ENCODE measurements around the gene ZDHHC14.

Gene ZDHHC14

GRCh38 chr6:157533048-157533871 is 152.3 kb downstream of the ZDHHC14 start:
- H3K4me2 ChIP-seq (ENCODE audit: low read depth, low read length, poor library complexity, severe bottlenecking): no peak overlapping the region
- no peak overlapping the region for H3K9ac ChIP-seq (ENCODE audit: low read length)

DNA sequence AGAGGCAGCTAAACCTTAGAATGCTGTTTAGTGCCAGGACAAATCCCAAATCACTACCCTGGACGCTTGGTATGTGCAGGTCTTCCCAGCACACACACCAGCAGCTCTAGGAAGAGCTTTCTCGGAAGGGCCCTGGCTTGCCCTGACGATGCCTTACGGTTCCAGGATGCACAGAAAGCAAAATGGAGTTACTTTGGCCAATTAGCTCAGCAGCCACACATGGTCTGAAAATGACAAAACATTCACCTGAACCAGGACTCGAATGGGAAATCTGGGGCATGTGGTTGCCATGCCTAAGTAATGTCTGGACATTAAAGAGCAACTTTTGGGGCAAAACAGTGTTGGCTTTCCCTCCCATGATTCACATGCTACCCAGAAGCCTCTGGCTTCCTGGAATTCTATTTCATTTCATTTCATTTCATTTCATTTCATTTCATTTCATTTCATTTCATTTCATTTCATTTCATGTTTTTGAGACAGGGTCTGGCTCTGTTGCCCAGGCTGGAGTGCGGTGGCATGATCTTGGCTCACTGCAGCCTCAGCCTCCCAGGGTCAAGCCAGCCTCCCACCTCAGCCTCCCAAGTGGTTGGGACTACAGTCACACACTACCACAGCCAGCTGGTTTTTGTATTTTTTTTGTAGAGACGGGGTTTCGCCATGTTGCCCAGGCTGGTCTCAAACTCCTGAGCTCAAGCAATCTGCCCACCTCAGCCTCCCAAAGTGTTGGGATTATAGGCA is 153.3 kb downstream of the ZDHHC14 start:
- Histone ChIP-seq H3K9me3 (ENCODE audit: insufficient read depth, low read length) (no peaks in the 10 kb centered on the region), H3K9ac (ENCODE audit: low read length) (no peak overlapping the region), H3K4me2 (ENCODE audit: low read depth, low read length, poor library complexity, severe bottlenecking) (no peak overlapping the region), H3K27ac (ENCODE audit: low read depth, low read length) (no peak overlapping the region), H3K4me3 (ENCODE audit: insufficient read depth, low read length, poor library complexity, severe bottlenecking) (no peak overlapping the region), H4K20me1 (ENCODE audit: low read depth, low read length) (no peaks in the 10 kb centered on the region), H3K27me3 (ENCODE audit: low read length) (no peaks in the 10 kb centered on the region), H3F3A (ENCODE audit: insufficient read depth) (no peaks in the 10 kb centered on the region), H3K79me2 (ENCODE audit: insufficient read depth, low read length) (no peaks in the 10 kb centered on the region), H3K36me3 (ENCODE audit: low read length) (no peaks in the 10 kb centered on the region), H3K9me2 (replicated peaks; ENCODE audit: insufficient read depth, low read length) (no peaks in the 10 kb centered on the region), H2AFZ (ENCODE audit: low read depth, low read length, severe bottlenecking) (no peak overlapping the region)
- TF ChIP-seq, protein P1, sequence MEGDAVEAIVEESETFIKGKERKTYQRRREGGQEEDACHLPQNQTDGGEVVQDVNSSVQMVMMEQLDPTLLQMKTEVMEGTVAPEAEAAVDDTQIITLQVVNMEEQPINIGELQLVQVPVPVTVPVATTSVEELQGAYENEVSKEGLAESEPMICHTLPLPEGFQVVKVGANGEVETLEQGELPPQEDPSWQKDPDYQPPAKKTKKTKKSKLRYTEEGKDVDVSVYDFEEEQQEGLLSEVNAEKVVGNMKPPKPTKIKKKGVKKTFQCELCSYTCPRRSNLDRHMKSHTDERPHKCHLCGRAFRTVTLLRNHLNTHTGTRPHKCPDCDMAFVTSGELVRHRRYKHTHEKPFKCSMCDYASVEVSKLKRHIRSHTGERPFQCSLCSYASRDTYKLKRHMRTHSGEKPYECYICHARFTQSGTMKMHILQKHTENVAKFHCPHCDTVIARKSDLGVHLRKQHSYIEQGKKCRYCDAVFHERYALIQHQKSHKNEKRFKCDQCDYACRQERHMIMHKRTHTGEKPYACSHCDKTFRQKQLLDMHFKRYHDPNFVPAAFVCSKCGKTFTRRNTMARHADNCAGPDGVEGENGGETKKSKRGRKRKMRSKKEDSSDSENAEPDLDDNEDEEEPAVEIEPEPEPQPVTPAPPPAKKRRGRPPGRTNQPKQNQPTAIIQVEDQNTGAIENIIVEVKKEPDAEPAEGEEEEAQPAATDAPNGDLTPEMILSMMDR (IDR thresholded peaks at IDR 0.05; ENCODE audit: insufficient read depth, low read length, poor library complexity, severe bottlenecking): no peak
- no peak for TF ChIP-seq EZH2phosphoT487 (conservative IDR thresholded peaks at IDR 0.05; ENCODE audit: low read length)

More at GRCh38 chr6:157533048-157533871, 152.3 kb downstream of the ZDHHC14 start:
- Histone ChIP-seq H3K9me2 (replicated peaks; ENCODE audit: insufficient read depth, low read length) (no peaks in the 10 kb centered on the region), H3K9me3 (ENCODE audit: insufficient read depth, low read length) (no peaks in the 10 kb centered on the region), H3K79me2 (ENCODE audit: insufficient read depth, low read length) (no peaks in the 10 kb centered on the region), H3K36me3 (ENCODE audit: low read length) (no peaks in the 10 kb centered on the region), H3K4me3 (ENCODE audit: insufficient read depth, low read length, poor library complexity, severe bottlenecking) (no peak overlapping the region), H3K27ac (ENCODE audit: low read depth, low read length) (no peak overlapping the region), H3F3A (ENCODE audit: insufficient read depth) (no peaks in the 10 kb centered on the region), H3K27me3 (ENCODE audit: low read length) (no peaks in the 10 kb centered on the region), H4K20me1 (ENCODE audit: low read depth, low read length) (no peaks in the 10 kb centered on the region), H2AFZ (ENCODE audit: low read depth, low read length, severe bottlenecking) (no peak overlapping the region)
- TF ChIP-seq, protein P1 (IDR thresholded peaks at IDR 0.05; ENCODE audit: insufficient read depth, low read length, poor library complexity, severe bottlenecking): no peak
- TF ChIP-seq EZH2phosphoT487 (conservative IDR thresholded peaks at IDR 0.05; ENCODE audit: low read length): no peak

GRCh38 chr6:157534977-157535339 is 154.0 kb downstream of the ZDHHC14 start:
- no peaks in the 10 kb centered on the region for H3K9me2 ChIP-seq (replicated peaks; ENCODE audit: insufficient read depth, low read length)
- no peaks in the 10 kb centered on the region for H3K36me3 ChIP-seq (ENCODE audit: low read length)
- H3K4me3 ChIP-seq (ENCODE audit: insufficient read depth, low read length, poor library complexity, severe bottlenecking): no peak overlapping the region
- H3K27me3 ChIP-seq (ENCODE audit: low read length): no peaks in the 10 kb centered on the region
- no peaks in the 10 kb centered on the region for H3F3A ChIP-seq (ENCODE audit: insufficient read depth)
- H3K4me2 ChIP-seq (ENCODE audit: low read depth, low read length, poor library complexity, severe bottlenecking): no peak overlapping the region
- TF ChIP-seq, protein P1 (IDR thresholded peaks at IDR 0.05; ENCODE audit: insufficient read depth, low read length, poor library complexity, severe bottlenecking): no peak
- TF ChIP-seq EZH2phosphoT487 (conservative IDR thresholded peaks at IDR 0.05; ENCODE audit: low read length): no peak
- no peak overlapping the region for H3K27ac ChIP-seq (ENCODE audit: low read depth, low read length)
- H4K20me1 ChIP-seq (ENCODE audit: low read depth, low read length): no peaks in the 10 kb centered on the region
- no peak overlapping the region for H2AFZ ChIP-seq (ENCODE audit: low read depth, low read length, severe bottlenecking)
- no peak overlapping the region for H3K9ac ChIP-seq (ENCODE audit: low read length)
- H3K9me3 ChIP-seq (ENCODE audit: insufficient read depth, low read length): no peaks in the 10 kb centered on the region
- no peaks in the 10 kb centered on the region for H3K79me2 ChIP-seq (ENCODE audit: insufficient read depth, low read length)
